Common myeloid progenitor, CD34-positive (primary cell): ENCODE results near the gene EPHX1.
"Not testable (repeated sequence)": the region's sequence is repeated elsewhere in the genome, so short reads cannot be mapped to it uniquely, and the experiment has no call there.

Experiments
- CTCF ChIA-PET: fragments of 350-600 bp; sonication (Branson Sonifier 250); formaldehyde crosslinking; loops from one replicate; lab custom pipeline; 2021; ENCODE audit warnings: antibody characterized with exemption; lab: Charles Lee
- POLR2A ChIA-PET: fragments of 350-600 bp; sonication (Branson Sonifier 250); formaldehyde crosslinking; loops from one replicate; lab custom pipeline; 2021; ENCODE audit warnings: antibody characterized with exemption; lab: Charles Lee
- DNase-seq, 3 donors: peaks; one replicate each; pipeline versions ENCODE4 v3.0.0 to v3.0.0-alpha.2; 2013
- H3K27ac ChIP-seq, 2 experiments: 1 replicate in 1 of 2; 2 replicates in 1 of 2; pipeline ENCODE4 v1.7.0; 2013; ENCODE audit warnings: inconsistent platforms in 2 of 2, low read length in 2 of 2, mild to moderate bottlenecking in 2 of 2, low read depth in 1 of 2, moderate library complexity in 1 of 2; ENCODE audit not compliant: severe bottlenecking in 2 of 2, insufficient read depth in 1 of 2, poor library complexity in 1 of 2
- H3K27me3 ChIP-seq, 5 experiments: replicated peaks in 2 of 5; 1 replicate in 3 of 5; 2 replicates in 2 of 5; pipeline versions ENCODE4 v1.6.1 to v1.7.0; 2013; ENCODE audit warnings: low read length in 4 of 5, mild to moderate bottlenecking in 2 of 5, moderate library complexity in 2 of 5, inconsistent platforms in 1 of 5; ENCODE audit not compliant: insufficient read depth in 5 of 5, control insufficient read depth in 4 of 5
- H3K36me3 ChIP-seq, 4 experiments: 1 replicate in 2 of 4; 2 replicates in 2 of 4; pipeline versions ENCODE4 v1.6.1 to v1.7.0; 2013; ENCODE audit warnings: low read length in 3 of 4, control low read depth in 1 of 4, mild to moderate bottlenecking in 1 of 4; ENCODE audit not compliant: control insufficient read depth in 4 of 4, insufficient read depth in 4 of 4
- H3K4me1 ChIP-seq, 4 experiments: 1 replicate in 3 of 4; 2 replicates in 1 of 4; pipeline versions ENCODE4 v1.6.1 to v1.7.1; 2013; ENCODE audit warnings: low read length in 3 of 4, mild to moderate bottlenecking in 3 of 4, control low read depth in 1 of 4, inconsistent platforms in 1 of 4, moderate library complexity in 1 of 4; ENCODE audit not compliant: control insufficient read depth in 4 of 4, insufficient read depth in 4 of 4; ENCODE audit errors: control extremely low read depth in 1 of 4
- H3K4me3 ChIP-seq, 7 experiments: 1 replicate in 4 of 7; 2 replicates in 3 of 7; pipeline versions ENCODE4 v1.5.1 to v1.7.0; 2013; ENCODE audit warnings: mild to moderate bottlenecking in 7 of 7, low read length in 6 of 7, moderate library complexity in 6 of 7, inconsistent platforms in 2 of 7, low read depth in 2 of 7, control low read depth in 1 of 7; ENCODE audit not compliant: insufficient read depth in 4 of 7, control insufficient read depth in 1 of 7; ENCODE audit errors: extremely low read depth in 1 of 7
- H3K9me3 ChIP-seq, 5 experiments: 1 replicate in 4 of 5; 2 replicates in 1 of 5; pipeline versions ENCODE4 v1.6.1 to v1.7.1; 2013; ENCODE audit warnings: low read length in 4 of 5, mild to moderate bottlenecking in 2 of 5, inconsistent platforms in 1 of 5, low read depth in 1 of 5, moderate library complexity in 1 of 5; ENCODE audit not compliant: control insufficient read depth in 4 of 5, insufficient read depth in 2 of 5; ENCODE audit errors: control extremely low read depth in 1 of 5
- WGBS: methylation state at CpG from one replicate; pipeline ENCODE4 v1.1.5; 2013; ENCODE audit not compliant: insufficient coverage; 5-methylcytosine and 5-hydroxymethylcytosine counted together

EPHX1 gene

DNA sequence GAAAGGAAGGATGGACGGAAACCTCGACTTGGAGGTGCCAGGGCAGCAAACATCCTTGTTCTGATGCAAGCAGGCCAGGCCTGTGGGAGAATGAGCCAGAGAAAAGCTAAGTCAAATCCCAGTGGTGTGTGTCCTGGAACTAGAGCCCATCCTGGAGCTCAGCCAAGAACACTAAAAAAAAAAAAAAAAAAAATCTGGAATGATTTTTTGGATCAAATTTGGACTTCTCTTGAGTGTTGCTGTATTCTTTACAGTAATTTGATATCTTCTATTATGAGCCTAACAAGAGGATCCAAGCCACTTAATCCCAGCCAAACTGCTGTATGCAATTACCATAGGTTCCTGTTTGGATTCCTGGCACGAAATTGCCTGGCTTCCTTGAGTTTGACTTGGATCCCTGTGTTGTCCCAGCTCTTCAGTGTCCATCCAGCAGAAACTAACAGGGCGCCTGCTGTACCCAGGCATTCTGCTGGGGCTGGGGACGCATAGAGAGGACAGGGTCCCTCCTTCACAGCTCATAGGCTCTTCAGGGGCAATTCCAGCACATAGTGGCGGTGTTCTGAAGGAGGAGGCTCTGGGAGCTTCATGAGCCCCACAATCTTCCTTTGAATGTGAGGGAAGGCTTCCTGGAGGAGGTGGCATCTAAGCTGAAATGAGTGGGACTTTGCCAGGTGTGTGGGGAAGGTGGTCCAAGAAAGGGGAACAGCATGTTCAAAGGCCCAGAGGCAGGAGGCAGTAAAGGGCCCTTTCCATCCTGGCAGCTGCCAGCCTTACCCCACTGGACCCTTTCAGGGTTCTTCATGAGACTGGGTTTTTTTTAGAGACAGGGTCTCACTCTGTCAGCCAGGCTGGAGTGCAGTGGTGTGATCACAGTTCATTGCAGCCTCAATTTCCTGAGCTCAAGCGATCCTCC is 24.7 kb downstream of the EPHX1 start:
- Histone ChIP-seq H3K27ac (no peak overlapping the region), H3K9me3 (no peaks in the 10 kb centered on the region), H3K36me3 (no peaks in the 10 kb centered on the region), H3K4me3 (no peak overlapping the region), H3K4me1 (no peaks in the 10 kb centered on the region), H3K27me3 (no peaks in the 10 kb centered on the region)
- 95% methylated on average over 5 of the region's 7 CpGs for whole genome bisulfite sequencing
- ChIA-PET CTCF (interaction anchor here (0.7 to 1.4 kb wide), 3 partner anchors 9 to 475 kb away, joined by 3 read pairs; no protein-coding TSS in a partner anchor), POLR2A (interaction anchor here (0.6 to 0.7 kb wide), 2 partner anchors 277 to 303 kb away, joined by 3 to 4 read pairs; no protein-coding TSS in a partner anchor)
- DNase-seq: no peak

DNA sequence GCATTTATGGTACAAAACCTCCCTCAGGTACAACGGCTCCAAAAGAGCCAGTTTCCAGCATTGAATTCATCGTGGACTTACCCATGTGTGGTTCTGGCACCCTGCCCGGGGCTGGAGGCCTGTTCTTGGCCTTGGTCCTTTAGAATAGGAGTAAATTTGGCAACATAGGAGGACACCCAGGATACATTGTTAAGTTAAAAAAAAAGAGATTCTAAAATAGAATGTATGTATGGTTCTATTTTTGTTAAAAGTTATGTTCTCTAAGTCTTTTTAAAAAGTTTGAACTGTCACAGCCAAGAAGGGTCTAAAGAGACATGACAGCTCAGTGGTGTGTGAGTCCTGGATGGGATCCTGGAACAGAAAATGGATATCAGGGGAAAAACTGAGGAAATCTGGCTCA is 25.9 kb downstream of the EPHX1 start:
- Histone ChIP-seq H3K36me3 (no peaks in the 10 kb centered on the region), H3K27ac (no peak overlapping the region), H3K9me3 (no peaks in the 10 kb centered on the region), H3K27me3 (no peaks in the 10 kb centered on the region), H3K4me1 (no peaks in the 10 kb centered on the region), H3K4me3 (no peak overlapping the region)
- CTCF ChIA-PET: no interaction called here
- 96% methylated on average over 3 of the region's 3 CpGs for WGBS
- no peak for DNase-seq
- POLR2A ChIA-PET: no interaction called here

- POLR2A ChIA-PET, H3K4me1 ChIP-seq, H3K27me3 ChIP-seq, H3K36me3 ChIP-seq, DNase-seq, H3K9me3 ChIP-seq, H3K4me3 ChIP-seq, CTCF ChIA-PET, H3K27ac ChIP-seq: not testable (repeated sequence)
- WGBS: 92% methylated on average over 2 of the region's 4 CpGs
These were observed 26.4 kb downstream of the EPHX1 start for GRCh38 chr1:225836296-225836695.

DNA sequence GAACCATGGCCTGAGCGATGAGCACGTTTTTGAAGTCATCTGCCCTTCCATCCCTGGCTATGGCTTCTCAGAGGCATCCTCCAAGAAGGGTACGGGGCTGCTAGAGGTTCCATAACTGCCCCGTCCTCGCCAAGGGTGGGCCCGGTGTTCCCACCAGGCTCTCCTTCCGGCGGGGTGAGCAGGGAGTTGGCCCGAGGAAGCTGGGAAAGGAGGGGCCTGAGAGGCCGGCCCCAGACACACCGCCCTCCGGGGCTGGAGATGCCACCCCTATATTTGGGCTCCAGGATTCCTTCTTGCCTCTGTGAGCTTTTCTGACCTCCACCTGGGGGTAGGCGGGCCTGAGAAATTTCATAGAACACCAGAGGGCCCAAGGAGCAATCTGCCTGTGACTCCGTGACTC is 28.9 kb downstream of the EPHX1 start:
- no peaks in the 10 kb centered on the region for H3K36me3 ChIP-seq
- ChIA-PET POLR2A (no interaction called here), CTCF (interaction anchor here (1.0 kb wide), 1 partner anchor 364 kb away, joined by 3 read pairs; no protein-coding TSS in a partner anchor)
- no peak overlapping the region for H3K4me3 ChIP-seq
- no peak for DNase-seq
- H3K27ac ChIP-seq: no peak overlapping the region
- WGBS: 91% methylated on average over 12 of the region's 14 CpGs
- no peaks in the 10 kb centered on the region for H3K4me1 ChIP-seq
- no peaks in the 10 kb centered on the region for H3K27me3 ChIP-seq
- no peaks in the 10 kb centered on the region for H3K9me3 ChIP-seq

DNA sequence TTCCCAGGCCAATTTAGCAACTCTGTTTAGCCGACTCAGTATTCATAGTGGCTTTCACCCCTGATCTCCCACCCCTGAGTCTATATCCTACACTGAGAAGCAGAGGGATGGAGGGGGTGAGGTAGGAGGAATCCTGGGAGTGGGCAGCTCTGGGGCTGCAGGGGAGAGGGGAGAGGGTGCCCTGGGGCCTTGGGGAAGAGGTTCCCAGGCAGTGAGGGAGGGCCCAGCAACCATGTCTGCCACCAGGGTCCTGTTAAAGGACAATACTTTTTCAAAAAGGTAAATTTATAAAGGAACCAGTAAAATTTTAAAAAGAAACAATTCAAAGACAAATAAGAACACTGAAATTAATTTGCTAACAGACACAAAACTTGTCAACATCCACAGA is 30.3 kb downstream of the EPHX1 start:
- Histone ChIP-seq H3K27me3 (no peaks in the 10 kb centered on the region), H3K9me3 (no peaks in the 10 kb centered on the region), H3K36me3 (peaks cover 0 to 3% (median 1%) of the 10 kb centered on the region in 4 experiments), H3K4me3 (no peak overlapping the region), H3K4me1 (no peaks in the 10 kb centered on the region), H3K27ac (no peak overlapping the region)
- DNase-seq: no peak
- ChIA-PET POLR2A (no interaction called here), CTCF (interaction anchor here (0.8 to 1.1 kb wide), 2 partner anchors 9 to 332 kb away, joined by 3 read pairs; no protein-coding TSS in a partner anchor)
- no CpG with 5 or more reads among the region's 1 CpG for WGBS

DNA sequence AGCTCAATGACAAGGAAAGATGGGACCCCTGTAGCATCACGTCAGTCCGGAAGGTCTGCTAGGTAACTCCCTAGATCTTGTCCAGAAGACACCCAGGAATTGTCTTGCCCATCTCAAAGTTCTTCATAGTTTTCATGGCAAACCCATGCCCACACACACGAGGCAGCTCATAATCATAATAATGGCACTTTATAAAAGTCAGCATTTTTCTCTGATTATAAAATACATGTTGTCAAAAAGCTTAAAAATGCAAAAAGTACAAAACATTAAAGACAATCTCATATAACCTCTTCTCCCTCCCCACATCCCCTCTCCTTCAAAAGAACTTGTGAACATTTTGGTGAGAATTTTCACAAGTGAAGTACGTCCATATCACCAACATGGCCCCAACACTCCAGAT is 30.8 kb downstream of the EPHX1 start:
- Histone ChIP-seq H3K27ac (no peak overlapping the region), H3K27me3 (no peaks in the 10 kb centered on the region), H3K4me1 (no peaks in the 10 kb centered on the region), H3K9me3 (no peaks in the 10 kb centered on the region), H3K4me3 (no peak overlapping the region), H3K36me3 (peaks cover 0 to 7% (median 2%) of the 10 kb centered on the region in 4 experiments)
- ChIA-PET CTCF (interaction anchor here (0.6 to 1.1 kb wide), 3 partner anchors 9 to 333 kb away, joined by 3 read pairs; no protein-coding TSS in a partner anchor), POLR2A (no interaction called here)
- DNase-seq: no peak
- 100% methylated on average over 2 of the region's 4 CpGs for WGBS

DNA sequence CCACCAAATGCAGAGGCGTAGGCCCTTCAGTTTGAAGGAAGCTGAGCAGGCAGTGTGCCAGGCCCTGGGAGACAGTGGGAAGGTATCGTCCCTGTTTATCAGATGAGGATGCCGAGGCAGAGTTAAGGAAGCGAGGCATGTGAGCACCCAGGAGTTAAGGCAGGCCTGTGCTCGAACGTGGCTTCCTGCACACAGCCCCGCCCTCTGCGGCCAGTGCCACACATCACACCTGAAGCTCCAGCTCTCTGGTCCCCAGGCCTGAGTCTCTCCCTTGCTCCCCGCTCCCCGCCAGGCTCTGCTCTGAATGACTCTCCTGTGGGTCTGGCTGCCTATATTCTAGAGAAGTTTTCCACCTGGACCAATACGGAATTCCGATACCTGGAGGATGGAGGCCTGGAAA is 32.1 kb downstream of the EPHX1 start:
- POLR2A ChIA-PET: no interaction called here
- no peak overlapping the region for H3K27ac ChIP-seq
- H3K4me3 ChIP-seq: no peak overlapping the region
- peaks cover 4 to 21% (median 13%) of the 10 kb centered on the region in 4 experiments for H3K36me3 ChIP-seq
- H3K27me3 ChIP-seq: no peaks in the 10 kb centered on the region
- no peaks in the 10 kb centered on the region for H3K4me1 ChIP-seq
- no peaks in the 10 kb centered on the region for H3K9me3 ChIP-seq
- CTCF ChIA-PET: no interaction called here
- 88% methylated on average over 10 of the region's 12 CpGs for WGBS
- no peak for DNase-seq
